ENCODE data around the gene BNC1. TPM values are rescaled to one million over a fixed set of nuclear protein-coding genes. Genes with fewer than 3 reads are reported as not detected.
A peak's percentile ranks its signal among the peaks of the same experiment; 100 is the strongest.

BNC1 gene
- not detected for polyA plus RNA-seq

GRCh38 chr15:83284559-83285283, at the start of gene BNC1:
Gene BNC1 (minus strand): TSS chr15:83284664. CDS start chr15:83284628, 36 bp downstream.
- peaks cover 48% of the 10 kb centered on the region for H3K27me3 Mint-ChIP-seq
- peaks cover 0 to 7% (median 6%) of the 10 kb centered on the region in 3 donors for H3K4me1 Mint-ChIP-seq
- peaks cover 0 to 3% (median 0%) of the 10 kb centered on the region in 3 donors for H3K9me3 Mint-ChIP-seq
- H3K4me3 Mint-ChIP-seq: no peak within 1 kb of the TSS
- no peaks in the 10 kb centered on the region for H3K36me3 Mint-ChIP-seq
- no peak within 1 kb of the TSS for H3K27ac Mint-ChIP-seq

GRCh38 chr15:83327041-83327440, 42.6 kb upstream of the BNC1 start:
- no peak overlapping the region for H3K27ac Mint-ChIP-seq
- no peaks in the 10 kb centered on the region for H3K4me1 Mint-ChIP-seq
- H3K36me3 Mint-ChIP-seq: peaks cover 1% of the 10 kb centered on the region
- H3K4me3 Mint-ChIP-seq: no peak overlapping the region
- H3K9me3 Mint-ChIP-seq: no peaks in the 10 kb centered on the region
- H3K27me3 Mint-ChIP-seq: peaks cover 3% of the 10 kb centered on the region

- no peaks in the 10 kb centered on the region for H3K9me3 Mint-ChIP-seq
- H3K4me1 Mint-ChIP-seq: no peaks in the 10 kb centered on the region
- peaks cover 1% of the 10 kb centered on the region for H3K36me3 Mint-ChIP-seq
- no peak overlapping the region for H3K27ac Mint-ChIP-seq
- no peak overlapping the region for H3K4me3 Mint-ChIP-seq
- peaks cover 10% of the 10 kb centered on the region for H3K27me3 Mint-ChIP-seq
Observed at GRCh38 chr15:83324799-83325198, 40.3 kb upstream of the BNC1 start.

- H3K27ac Mint-ChIP-seq: no peak overlapping the region
- H3K27me3 Mint-ChIP-seq: peaks cover 10% of the 10 kb centered on the region
- H3K4me3 Mint-ChIP-seq: no peak overlapping the region
- H3K36me3 Mint-ChIP-seq: peaks cover 1% of the 10 kb centered on the region
- peaks cover 0 to 1% (median 0%) of the 10 kb centered on the region in 3 donors for H3K9me3 Mint-ChIP-seq
- no peaks in the 10 kb centered on the region for H3K4me1 Mint-ChIP-seq
Observed at GRCh38 chr15:83323296-83323711, 38.8 kb upstream of the BNC1 start.

- peaks cover 0 to 2% (median 0%) of the 10 kb centered on the region in 3 donors for H3K9me3 Mint-ChIP-seq
- H3K4me1 Mint-ChIP-seq: no peaks in the 10 kb centered on the region
- H3K27ac Mint-ChIP-seq: no peak overlapping the region
- H3K4me3 Mint-ChIP-seq: no peak overlapping the region
- H3K36me3 Mint-ChIP-seq: peaks cover 1% of the 10 kb centered on the region
- peaks cover 12% of the 10 kb centered on the region for H3K27me3 Mint-ChIP-seq
Observed at GRCh38 chr15:83322691-83323090, 38.2 kb upstream of the BNC1 start.

GRCh38 chr15:83322061-83322460, 37.6 kb upstream of the BNC1 start:
- Mint-ChIP-seq H3K27me3 (peaks cover 12% of the 10 kb centered on the region), H3K36me3 (peaks cover 1% of the 10 kb centered on the region), H3K9me3 (peaks cover 0 to 4% (median 0%) of the 10 kb centered on the region in 3 donors), H3K27ac (no peak overlapping the region), H3K4me1 (no peaks in the 10 kb centered on the region), H3K4me3 (no peak overlapping the region)

- Mint-ChIP-seq H3K36me3 (no peaks in the 10 kb centered on the region), H3K27ac (no peak overlapping the region), H3K4me1 (no peaks in the 10 kb centered on the region), H3K4me3 (no peak overlapping the region), H3K27me3 (peaks cover 12% of the 10 kb centered on the region), H3K9me3 (peaks cover 0 to 4% (median 0%) of the 10 kb centered on the region in 3 donors)
Observed at GRCh38 chr15:83320844-83321243, 36.4 kb upstream of the BNC1 start.

GRCh38 chr15:83320404-83320803, 35.9 kb upstream of the BNC1 start:
- H3K36me3 Mint-ChIP-seq: no peaks in the 10 kb centered on the region
- peaks cover 9% of the 10 kb centered on the region for H3K27me3 Mint-ChIP-seq
- H3K4me1 Mint-ChIP-seq: no peaks in the 10 kb centered on the region
- no peak overlapping the region for H3K4me3 Mint-ChIP-seq
- H3K9me3 Mint-ChIP-seq: peaks cover 0 to 4% (median 0%) of the 10 kb centered on the region in 3 donors
- no peak overlapping the region for H3K27ac Mint-ChIP-seq

GRCh38 chr15:83319771-83320170, 35.3 kb upstream of the BNC1 start:
- Mint-ChIP-seq H3K36me3 (no peaks in the 10 kb centered on the region), H3K4me1 (no peaks in the 10 kb centered on the region), H3K27ac (no peak overlapping the region), H3K4me3 (no peak overlapping the region), H3K27me3 (peaks cover 9% of the 10 kb centered on the region), H3K9me3 (peaks cover 0 to 4% (median 0%) of the 10 kb centered on the region in 3 donors)

GRCh38 chr15:83318861-83319415, 34.5 kb upstream of the BNC1 start:
- no peak overlapping the region for H3K27ac Mint-ChIP-seq
- peaks cover 0 to 4% (median 0%) of the 10 kb centered on the region in 3 donors for H3K9me3 Mint-ChIP-seq
- peaks cover 9% of the 10 kb centered on the region for H3K27me3 Mint-ChIP-seq
- no peaks in the 10 kb centered on the region for H3K36me3 Mint-ChIP-seq
- no peak overlapping the region for H3K4me3 Mint-ChIP-seq
- H3K4me1 Mint-ChIP-seq: no peaks in the 10 kb centered on the region

GRCh38 chr15:83318036-83318435, 33.6 kb upstream of the BNC1 start:
- no peaks in the 10 kb centered on the region for H3K36me3 Mint-ChIP-seq

GRCh38 chr15:83312071-83312470, 27.6 kb upstream of the BNC1 start:
- Mint-ChIP-seq H3K4me1 (no peaks in the 10 kb centered on the region), H3K9me3 (no peaks in the 10 kb centered on the region), H3K27me3 (peaks cover 1% of the 10 kb centered on the region), H3K4me3 (no peak overlapping the region), H3K27ac (peak overlapping the region in 1 of 3 donors; percentile 19), H3K36me3 (no peaks in the 10 kb centered on the region)

More at GRCh38 chr15:83318036-83318435, 33.6 kb upstream of the BNC1 start:
- no peaks in the 10 kb centered on the region for H3K4me1 Mint-ChIP-seq
- H3K4me3 Mint-ChIP-seq: no peak overlapping the region
- H3K27me3 Mint-ChIP-seq: peaks cover 9% of the 10 kb centered on the region
- H3K9me3 Mint-ChIP-seq: peaks cover 0 to 4% (median 0%) of the 10 kb centered on the region in 3 donors
- H3K27ac Mint-ChIP-seq: no peak overlapping the region

GRCh38 chr15:83310521-83311456, 26.3 kb upstream of the BNC1 start:
- Mint-ChIP-seq H3K27ac (no peak overlapping the region), H3K27me3 (peaks cover 7% of the 10 kb centered on the region), H3K36me3 (no peaks in the 10 kb centered on the region), H3K9me3 (no peaks in the 10 kb centered on the region), H3K4me3 (no peak overlapping the region), H3K4me1 (no peaks in the 10 kb centered on the region)

GRCh38 chr15:83308671-83309070, 24.2 kb upstream of the BNC1 start:
- H3K27ac Mint-ChIP-seq: no peak overlapping the region
- H3K9me3 Mint-ChIP-seq: no peaks in the 10 kb centered on the region
- peaks cover 17% of the 10 kb centered on the region for H3K27me3 Mint-ChIP-seq

GRCh38 chr15:83306561-83306960, 22.1 kb upstream of the BNC1 start:
- peaks cover 18% of the 10 kb centered on the region for H3K27me3 Mint-ChIP-seq
- no peaks in the 10 kb centered on the region for H3K4me1 Mint-ChIP-seq
- H3K9me3 Mint-ChIP-seq: peaks cover 0 to 4% (median 2%) of the 10 kb centered on the region in 3 donors
- H3K36me3 Mint-ChIP-seq: no peaks in the 10 kb centered on the region
- H3K4me3 Mint-ChIP-seq: no peak overlapping the region
- no peak overlapping the region for H3K27ac Mint-ChIP-seq

More at GRCh38 chr15:83308671-83309070, 24.2 kb upstream of the BNC1 start:
- Mint-ChIP-seq H3K4me3 (no peak overlapping the region), H3K4me1 (no peaks in the 10 kb centered on the region), H3K36me3 (no peaks in the 10 kb centered on the region)
